Measurements from ENCODE around the gene ANKRD33B.

Gene ANKRD33B

DNA sequence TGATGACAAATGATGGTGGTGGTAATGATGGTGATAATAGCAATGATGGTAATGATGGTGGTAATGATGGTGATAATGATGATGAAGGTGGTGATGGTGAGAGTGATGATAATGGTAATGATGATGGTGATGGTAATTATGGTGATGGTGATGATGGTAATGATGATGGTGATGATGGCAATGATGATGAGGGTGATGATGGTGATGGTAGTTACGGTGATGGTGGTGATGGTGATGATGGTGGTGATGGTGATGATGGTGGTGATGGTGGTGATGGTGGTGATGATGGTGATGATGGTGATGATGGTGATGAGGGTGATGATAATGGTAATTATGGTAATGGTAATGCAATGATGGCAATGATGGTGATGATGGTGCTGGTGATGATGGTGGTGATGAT lies 106.1 kb downstream of the ANKRD33B start:
- Mint-ChIP-seq H3K27me3 (ENCODE audit: low read depth) (no peaks in the 10 kb centered on the region), H3K9me3 (no peaks in the 10 kb centered on the region), H3K36me3 (ENCODE audit: low read depth) (no peaks in the 10 kb centered on the region), H3K4me1 (ENCODE audit: low read depth) (no peaks in the 10 kb centered on the region), H3K4me3 (no peak overlapping the region), H3K27ac (no peak overlapping the region)

DNA sequence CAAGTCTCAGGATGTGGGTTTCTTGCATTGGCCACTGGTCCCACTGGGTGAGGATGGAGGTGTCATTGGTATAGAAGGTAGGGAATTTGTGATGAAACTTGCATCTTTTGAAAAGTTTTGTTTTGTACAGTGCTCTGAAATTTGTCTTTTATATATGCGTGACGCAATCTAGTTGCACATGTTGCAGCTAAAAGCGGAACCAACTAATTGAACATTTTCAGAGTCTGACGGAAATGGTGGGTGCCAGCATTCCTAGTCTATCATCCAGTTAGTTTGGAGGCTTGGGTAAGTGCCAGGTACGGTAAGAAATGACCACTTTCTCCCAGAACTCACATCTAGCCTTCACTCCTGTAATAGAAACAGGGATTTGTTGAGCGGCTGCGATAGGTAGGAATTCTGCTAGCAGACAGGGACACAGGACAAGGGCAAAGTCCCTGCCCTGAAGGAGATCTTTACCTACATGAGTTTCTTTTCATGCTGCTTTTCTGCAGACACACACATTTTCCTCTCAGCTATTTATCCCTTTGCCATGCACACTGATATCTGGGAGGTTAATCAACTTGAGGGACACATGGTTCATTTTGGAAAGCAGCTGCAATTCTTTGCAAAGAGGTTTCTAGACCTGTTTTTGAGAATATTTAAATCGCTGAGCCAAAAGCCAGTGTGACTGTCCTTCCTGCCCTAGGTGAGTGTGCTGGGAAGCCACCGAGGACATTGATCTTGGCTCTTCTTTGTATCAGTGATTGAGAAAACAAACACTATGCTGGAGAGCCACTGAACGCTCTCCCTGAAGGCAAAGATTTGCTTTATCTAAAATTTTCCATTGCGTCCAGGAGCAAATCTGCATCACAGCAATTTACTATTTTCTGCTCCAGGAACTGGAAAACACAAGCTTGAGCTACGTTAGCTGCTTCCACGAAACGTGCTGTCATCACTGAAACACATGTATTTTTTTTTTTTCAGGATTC lies 107.5 kb downstream of the ANKRD33B start:
- Mint-ChIP-seq H3K4me3 (no peak overlapping the region), H3K27me3 (ENCODE audit: low read depth) (no peaks in the 10 kb centered on the region), H3K9me3 (no peaks in the 10 kb centered on the region), H3K4me1 (ENCODE audit: low read depth) (no peaks in the 10 kb centered on the region), H3K36me3 (ENCODE audit: low read depth) (no peaks in the 10 kb centered on the region), H3K27ac (no peak overlapping the region)

DNA sequence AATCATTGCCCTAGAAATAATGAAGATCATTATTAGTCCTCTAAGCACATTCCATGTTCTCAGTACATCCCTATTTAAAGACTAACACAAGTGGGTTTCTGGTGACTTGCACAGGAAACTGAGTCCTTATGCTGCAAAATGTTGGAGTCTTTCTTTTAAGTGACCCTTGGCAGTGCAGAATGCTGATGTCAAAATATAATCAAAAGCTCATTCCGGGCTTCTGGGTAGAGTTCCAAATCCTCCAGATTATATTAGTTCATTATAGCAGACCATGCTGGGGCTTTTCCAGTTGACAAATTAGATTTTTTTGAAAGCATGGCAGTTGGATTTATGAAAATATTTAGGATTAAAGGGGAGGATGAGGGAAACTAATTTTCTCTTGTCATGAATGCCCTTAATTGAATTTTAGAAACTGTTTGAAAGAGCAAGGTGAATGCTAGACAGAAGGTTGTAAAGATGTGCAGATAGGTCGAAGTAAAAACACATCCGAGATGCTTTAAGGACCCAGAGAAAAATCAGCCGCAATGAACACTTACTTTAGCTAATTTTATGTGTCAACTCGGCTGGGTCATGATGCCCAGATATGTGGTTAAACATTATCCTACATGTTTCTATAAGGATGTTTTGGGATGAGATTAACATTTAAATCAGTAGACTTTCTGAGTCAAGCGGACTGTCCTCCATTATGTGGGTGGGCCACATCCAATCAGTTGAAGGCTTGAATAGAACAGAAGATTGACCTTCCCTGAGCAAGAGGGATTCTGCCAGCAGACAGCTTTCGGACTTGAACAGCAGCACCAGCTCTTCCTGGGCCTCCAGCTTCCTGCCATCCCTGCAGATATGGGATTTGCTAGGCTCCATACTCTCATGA lies 108.5 kb downstream of the ANKRD33B start:
- peaks cover 3% of the 10 kb centered on the region for H3K9me3 Mint-ChIP-seq
- H3K27ac Mint-ChIP-seq, result no peak overlapping the region
- H3K4me1 Mint-ChIP-seq (ENCODE audit: low read depth), result no peaks in the 10 kb centered on the region
- peaks cover 5% of the 10 kb centered on the region for H3K36me3 Mint-ChIP-seq (ENCODE audit: low read depth)
- no peaks in the 10 kb centered on the region for H3K27me3 Mint-ChIP-seq (ENCODE audit: low read depth)
- H3K4me3 Mint-ChIP-seq, result no peak overlapping the region

DNA sequence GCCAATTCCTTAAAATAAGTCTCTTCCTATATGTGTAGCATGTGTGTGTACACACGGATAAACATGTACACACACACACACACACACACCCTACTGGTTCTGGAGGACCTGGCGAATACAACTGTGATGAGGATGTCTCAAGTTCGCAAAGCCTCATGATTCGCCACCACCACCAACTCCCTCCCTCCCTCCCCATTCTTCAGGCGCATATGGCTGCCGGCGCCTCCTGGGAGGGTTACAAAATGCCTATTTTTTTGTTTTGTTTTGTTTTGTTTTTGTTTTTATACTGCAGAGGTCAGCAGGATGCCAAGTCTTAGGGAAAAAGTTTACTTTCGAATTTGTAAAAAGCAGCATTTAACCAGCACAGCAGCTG lies 109.1 kb downstream of the ANKRD33B start:
- Mint-ChIP-seq H3K36me3 (ENCODE audit: low read depth) (peaks cover 11% of the 10 kb centered on the region), H3K4me3 (no peak overlapping the region), H3K27me3 (ENCODE audit: low read depth) (no peaks in the 10 kb centered on the region), H3K4me1 (ENCODE audit: low read depth) (no peaks in the 10 kb centered on the region), H3K9me3 (peaks cover 3% of the 10 kb centered on the region), H3K27ac (no peak overlapping the region)

DNA sequence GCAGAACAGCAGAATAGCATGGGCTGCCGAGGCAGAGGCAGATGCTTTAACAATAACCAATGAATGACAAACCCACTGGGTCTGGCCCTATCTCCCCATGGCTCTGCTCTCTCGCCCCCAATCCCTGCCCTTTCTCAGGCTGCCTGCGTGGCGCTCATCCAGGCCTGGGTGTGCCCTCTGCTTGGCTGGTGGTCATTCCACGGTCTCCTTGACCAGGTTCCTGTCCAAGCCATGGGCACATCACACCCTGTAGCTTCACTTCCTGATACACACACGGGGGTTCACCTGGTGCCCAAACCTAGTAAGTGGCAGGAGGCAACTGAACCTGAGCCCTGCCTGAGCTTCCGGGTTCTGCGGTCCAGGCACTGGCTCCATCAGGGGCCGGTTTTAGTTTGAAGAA lies 109.5 kb downstream of the ANKRD33B start:
- no peak overlapping the region for H3K27ac Mint-ChIP-seq
- no peaks in the 10 kb centered on the region for H3K27me3 Mint-ChIP-seq (ENCODE audit: low read depth)
- no peaks in the 10 kb centered on the region for H3K4me1 Mint-ChIP-seq (ENCODE audit: low read depth)

DNA sequence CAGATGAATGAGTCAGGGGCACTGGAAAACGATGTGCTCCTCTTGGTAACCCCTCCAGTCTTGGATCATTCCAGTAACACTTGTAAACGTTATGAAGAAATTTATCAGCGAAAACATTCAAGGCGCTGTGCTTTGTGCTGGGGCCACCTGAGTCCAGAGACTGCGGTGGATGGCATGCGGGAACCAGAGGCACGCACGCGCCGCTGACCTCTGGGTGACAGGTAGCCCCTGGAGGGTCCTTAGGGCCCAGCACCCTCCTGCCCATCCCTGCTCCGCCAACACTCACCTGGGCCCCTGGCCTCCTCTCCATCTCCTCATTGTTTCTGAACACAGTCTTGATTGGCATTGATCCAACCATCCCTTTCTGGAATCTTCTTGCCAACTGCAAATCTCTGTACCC lies 110.2 kb downstream of the ANKRD33B start:
- H3K27me3 Mint-ChIP-seq (ENCODE audit: low read depth), result no peaks in the 10 kb centered on the region
- H3K4me1 Mint-ChIP-seq (ENCODE audit: low read depth), result no peaks in the 10 kb centered on the region
- peaks cover 12% of the 10 kb centered on the region for H3K36me3 Mint-ChIP-seq (ENCODE audit: low read depth)
- no peak overlapping the region for H3K4me3 Mint-ChIP-seq
- H3K27ac Mint-ChIP-seq, result no peak overlapping the region
- peaks cover 3% of the 10 kb centered on the region for H3K9me3 Mint-ChIP-seq

More for the DNA sequence above, 109.5 kb downstream of the ANKRD33B start:
- Mint-ChIP-seq H3K36me3 (ENCODE audit: low read depth) (peaks cover 12% of the 10 kb centered on the region), H3K9me3 (peaks cover 3% of the 10 kb centered on the region), H3K4me3 (no peak overlapping the region)

DNA sequence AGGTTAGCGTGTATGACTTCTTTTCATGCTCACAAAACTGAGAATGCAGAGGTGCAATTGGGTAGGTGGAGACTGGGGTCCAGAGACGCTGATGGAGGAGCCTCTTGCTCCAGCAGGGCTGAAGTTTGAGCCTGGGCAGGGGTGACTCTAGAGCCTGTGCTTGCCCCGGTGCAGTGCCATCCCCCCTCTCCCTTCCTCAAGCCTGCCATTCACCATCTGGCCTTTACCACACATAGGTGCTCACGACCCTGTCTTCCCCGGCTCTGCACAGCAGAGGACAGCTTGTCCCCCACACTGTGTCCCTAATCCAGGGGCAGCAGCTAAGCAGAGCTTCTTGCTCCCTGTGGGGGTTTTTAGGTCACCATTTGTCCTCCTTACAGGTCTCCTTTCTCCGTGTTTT lies 110.7 kb downstream of the ANKRD33B start:
- Mint-ChIP-seq H3K27ac (no peak overlapping the region), H3K9me3 (peaks cover 3% of the 10 kb centered on the region), H3K4me1 (ENCODE audit: low read depth) (no peaks in the 10 kb centered on the region), H3K36me3 (ENCODE audit: low read depth) (peaks cover 12% of the 10 kb centered on the region), H3K4me3 (no peak overlapping the region), H3K27me3 (ENCODE audit: low read depth) (no peaks in the 10 kb centered on the region)

DNA sequence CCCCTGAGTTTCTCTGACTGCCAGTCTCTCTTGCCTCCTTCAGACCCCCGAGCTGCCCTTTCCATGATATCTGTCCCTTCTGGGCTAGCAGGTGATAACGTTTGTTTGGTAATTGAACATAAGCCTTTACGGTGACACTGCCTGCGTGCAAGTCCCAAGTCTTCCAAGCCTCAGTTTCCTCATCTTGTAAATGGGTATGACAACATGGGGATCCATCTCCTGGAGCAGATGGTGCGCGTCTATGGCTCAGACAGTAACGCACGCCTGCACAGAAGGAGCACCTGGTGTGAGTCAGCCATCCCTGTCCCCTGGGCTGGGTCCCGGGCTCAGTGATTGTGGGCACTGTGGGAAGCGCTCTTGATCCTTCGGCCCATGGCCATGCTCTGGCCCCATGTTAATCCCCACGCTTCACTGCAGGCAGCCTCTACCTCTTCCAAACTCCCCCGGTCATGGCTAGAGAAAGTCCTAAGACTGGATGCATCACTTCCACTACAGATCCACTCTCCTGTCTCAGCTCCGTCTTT lies 111.4 kb downstream of the ANKRD33B start:
- Mint-ChIP-seq H3K4me3 (no peak overlapping the region), H3K4me1 (ENCODE audit: low read depth) (no peaks in the 10 kb centered on the region), H3K27ac (no peak overlapping the region), H3K9me3 (peaks cover 3% of the 10 kb centered on the region), H3K27me3 (ENCODE audit: low read depth) (no peaks in the 10 kb centered on the region), H3K36me3 (ENCODE audit: low read depth) (peaks cover 12% of the 10 kb centered on the region)

DNA sequence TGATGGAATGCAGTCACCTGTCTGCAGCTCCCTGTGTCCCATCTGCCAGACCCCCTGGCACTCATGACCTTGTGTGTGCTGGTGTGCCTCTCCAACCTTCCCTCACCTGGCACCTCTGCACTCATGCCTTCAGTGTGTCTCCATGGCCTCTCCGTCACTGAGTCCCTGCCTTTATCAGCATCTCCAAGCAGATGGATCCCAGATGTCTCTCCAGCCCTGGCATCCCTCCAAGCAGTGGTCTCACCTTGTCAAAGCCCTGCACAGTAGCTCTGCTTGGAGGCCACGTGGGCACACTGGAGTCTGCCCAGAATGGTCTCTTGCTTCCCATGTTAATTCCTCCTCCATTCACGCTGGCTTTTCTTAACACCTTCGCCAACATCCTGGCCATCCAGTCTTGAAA lies 112.4 kb downstream of the ANKRD33B start:
- Mint-ChIP-seq H3K36me3 (ENCODE audit: low read depth) (peaks cover 12% of the 10 kb centered on the region), H3K4me1 (ENCODE audit: low read depth) (no peaks in the 10 kb centered on the region), H3K9me3 (peaks cover 3% of the 10 kb centered on the region), H3K27ac (no peak overlapping the region), H3K27me3 (ENCODE audit: low read depth) (no peaks in the 10 kb centered on the region), H3K4me3 (no peak overlapping the region)

DNA sequence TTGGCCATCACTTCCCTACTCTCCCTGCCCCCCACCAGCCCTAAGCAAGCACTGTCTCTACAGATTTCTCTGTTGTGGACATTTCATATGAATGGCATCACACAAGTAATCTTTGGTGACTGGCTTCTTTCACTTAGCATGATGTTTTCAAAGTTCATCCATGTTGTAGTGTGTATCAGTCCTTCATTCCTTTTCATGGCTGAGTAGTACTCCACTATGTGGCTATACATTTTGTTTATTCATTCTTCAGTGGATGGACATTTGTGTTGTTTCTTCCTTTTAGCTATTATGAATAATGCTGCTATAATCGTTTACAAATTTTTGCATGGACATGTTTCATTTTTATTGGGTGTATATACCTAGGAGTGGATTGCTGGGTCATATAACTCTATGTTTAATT lies 113.1 kb downstream of the ANKRD33B start:
- H3K27me3 Mint-ChIP-seq (ENCODE audit: low read depth), result no peaks in the 10 kb centered on the region
- H3K9me3 Mint-ChIP-seq, result peaks cover 3% of the 10 kb centered on the region
- no peak overlapping the region for H3K27ac Mint-ChIP-seq
- peaks cover 12% of the 10 kb centered on the region for H3K36me3 Mint-ChIP-seq (ENCODE audit: low read depth)
- H3K4me3 Mint-ChIP-seq, result no peak overlapping the region
- no peaks in the 10 kb centered on the region for H3K4me1 Mint-ChIP-seq (ENCODE audit: low read depth)

DNA sequence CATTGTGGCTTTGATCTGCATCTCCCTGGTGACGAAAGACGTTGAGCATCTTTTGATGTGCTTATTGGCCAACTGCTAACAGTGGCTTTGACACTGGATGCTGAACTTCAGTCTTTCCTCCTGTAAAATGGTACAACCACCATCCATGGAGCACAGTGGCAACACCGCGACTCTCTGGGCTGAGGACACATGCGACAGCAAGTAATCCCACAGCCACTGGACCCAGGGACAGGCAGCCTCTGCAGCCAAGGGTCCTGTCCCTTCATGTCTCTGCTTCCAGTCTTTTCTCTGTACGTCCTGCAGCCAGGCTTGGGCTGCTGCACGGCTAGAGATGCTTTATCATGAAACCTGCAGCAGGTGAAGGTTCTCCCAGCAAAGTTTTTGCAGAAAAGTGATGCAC lies 113.7 kb downstream of the ANKRD33B start:
- Mint-ChIP-seq H3K36me3 (ENCODE audit: low read depth) (peaks cover 13% of the 10 kb centered on the region), H3K27ac (no peak overlapping the region), H3K27me3 (ENCODE audit: low read depth) (no peaks in the 10 kb centered on the region), H3K4me3 (no peak overlapping the region), H3K9me3 (peaks cover 3% of the 10 kb centered on the region), H3K4me1 (ENCODE audit: low read depth) (no peaks in the 10 kb centered on the region)

DNA sequence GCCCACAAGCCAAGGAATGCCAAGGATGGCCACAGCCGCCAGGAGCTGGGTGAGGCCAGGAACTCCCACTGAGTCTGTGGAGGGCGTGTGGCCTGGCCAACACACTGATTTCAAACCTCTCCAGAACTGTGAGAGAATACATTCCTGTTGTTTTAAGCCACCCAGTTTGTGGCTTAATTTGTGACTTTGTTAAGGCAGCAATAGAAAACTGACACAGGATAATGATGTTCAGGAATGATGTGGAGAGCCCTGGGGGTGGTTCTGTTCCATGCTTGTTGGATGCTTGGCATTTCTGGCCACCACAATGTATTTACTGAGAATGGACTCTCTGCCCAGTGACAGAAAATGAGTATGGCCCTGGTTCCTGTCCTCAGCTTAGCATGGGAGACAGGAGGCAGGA lies 114.4 kb downstream of the ANKRD33B start:
- Mint-ChIP-seq H3K4me1 (ENCODE audit: low read depth) (no peaks in the 10 kb centered on the region), H3K27me3 (ENCODE audit: low read depth) (no peaks in the 10 kb centered on the region), H3K27ac (no peak overlapping the region), H3K9me3 (peaks cover 3% of the 10 kb centered on the region), H3K4me3 (no peak overlapping the region), H3K36me3 (ENCODE audit: low read depth) (peaks cover 13% of the 10 kb centered on the region)

DNA sequence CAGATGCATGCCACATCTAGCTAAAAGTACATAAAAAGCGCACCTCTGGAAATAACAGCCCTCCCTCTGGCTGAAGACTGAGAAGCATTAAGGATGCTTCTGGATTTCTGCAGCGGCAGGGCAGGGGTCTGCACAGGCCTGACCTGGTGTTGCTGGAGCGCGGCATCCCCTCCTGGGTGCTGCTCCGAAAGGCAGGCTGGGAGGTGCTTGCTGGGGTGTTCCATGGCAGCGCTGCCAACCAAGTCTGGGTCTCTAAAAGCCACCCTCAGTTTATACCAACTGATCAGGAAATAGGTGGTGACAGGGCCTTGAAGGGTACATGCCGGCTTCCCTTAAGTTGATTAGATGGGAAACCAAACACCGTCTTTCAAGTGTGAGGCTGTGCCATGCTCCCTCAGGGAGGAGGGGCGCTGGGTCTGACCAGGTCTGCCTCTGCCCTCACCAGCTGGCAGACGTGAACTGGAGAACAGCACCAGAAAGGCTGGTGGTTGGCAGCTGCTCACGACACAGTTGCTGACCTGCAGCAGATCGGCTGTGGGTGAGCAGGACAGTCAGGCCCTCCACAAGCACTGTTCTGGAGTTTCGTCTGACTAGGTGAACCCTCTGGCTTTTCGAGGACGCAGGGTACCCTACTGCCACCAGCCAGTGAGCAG lies 115.6 kb downstream of the ANKRD33B start:
- Mint-ChIP-seq H3K9me3 (peaks cover 3% of the 10 kb centered on the region), H3K36me3 (ENCODE audit: low read depth) (peaks cover 13% of the 10 kb centered on the region), H3K4me1 (ENCODE audit: low read depth) (no peaks in the 10 kb centered on the region), H3K27me3 (ENCODE audit: low read depth) (no peaks in the 10 kb centered on the region), H3K4me3 (no peak overlapping the region), H3K27ac (no peak overlapping the region)

DNA sequence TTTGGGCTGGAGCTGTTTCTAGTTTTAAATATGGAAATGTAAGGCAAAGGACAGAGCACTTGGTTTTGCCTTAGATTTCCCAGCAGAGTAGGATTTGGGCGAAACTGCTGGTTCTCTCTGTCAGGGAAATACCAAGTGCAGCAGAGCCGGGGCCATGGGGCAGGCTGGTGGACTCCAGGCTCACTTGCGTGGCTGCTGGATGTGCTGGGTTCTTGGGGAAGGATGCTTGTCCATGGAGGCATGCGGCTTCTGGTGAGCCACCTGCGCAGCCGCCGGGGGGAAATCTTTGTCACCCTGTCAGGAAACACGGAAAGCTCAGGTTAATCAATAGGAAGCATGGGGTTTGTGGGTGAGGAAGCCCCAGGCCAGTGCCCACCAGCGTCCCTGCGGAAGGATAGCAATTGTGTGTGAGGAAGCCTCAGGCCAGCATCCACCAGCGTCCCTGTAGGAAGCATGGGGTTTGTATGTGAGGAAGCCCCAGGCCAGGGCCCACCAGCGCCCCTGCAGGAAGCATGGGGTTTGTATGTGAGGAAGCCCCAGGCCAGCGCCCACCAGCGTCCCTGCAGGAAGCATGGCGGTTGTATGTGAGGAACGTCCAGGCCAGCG lies 117.1 kb downstream of the ANKRD33B start:
- no peaks in the 10 kb centered on the region for H3K4me1 Mint-ChIP-seq (ENCODE audit: low read depth)
- peaks cover 13% of the 10 kb centered on the region for H3K36me3 Mint-ChIP-seq (ENCODE audit: low read depth)

More for the DNA sequence above, 117.1 kb downstream of the ANKRD33B start:
- Mint-ChIP-seq H3K4me3 (no peak overlapping the region), H3K27ac (no peak overlapping the region), H3K27me3 (ENCODE audit: low read depth) (no peaks in the 10 kb centered on the region), H3K9me3 (peaks cover 3% of the 10 kb centered on the region)
